ENCODE data around the gene ITGAL.

DNA sequence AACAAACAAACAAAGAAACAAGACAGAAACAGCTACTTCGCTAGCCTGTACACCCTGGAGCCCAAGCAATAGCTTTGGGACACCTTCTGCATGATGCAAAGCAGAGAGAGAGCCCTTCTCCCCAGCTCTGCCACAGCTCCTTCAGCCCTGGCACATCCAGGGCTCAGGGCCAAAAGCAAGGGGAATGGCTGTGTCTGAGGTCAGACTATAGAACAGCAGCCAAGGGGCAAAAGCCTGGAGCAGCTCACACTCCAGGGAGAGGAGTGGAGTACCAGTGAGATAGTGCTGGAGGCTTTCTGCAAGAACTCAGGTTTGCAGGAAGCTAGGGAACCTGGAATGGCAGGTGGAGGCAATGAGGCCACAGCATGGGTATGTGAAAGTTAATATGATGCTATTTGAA, 15.3 kb upstream of the ITGAL start:
- TF ChIP-seq, protein P1, sequence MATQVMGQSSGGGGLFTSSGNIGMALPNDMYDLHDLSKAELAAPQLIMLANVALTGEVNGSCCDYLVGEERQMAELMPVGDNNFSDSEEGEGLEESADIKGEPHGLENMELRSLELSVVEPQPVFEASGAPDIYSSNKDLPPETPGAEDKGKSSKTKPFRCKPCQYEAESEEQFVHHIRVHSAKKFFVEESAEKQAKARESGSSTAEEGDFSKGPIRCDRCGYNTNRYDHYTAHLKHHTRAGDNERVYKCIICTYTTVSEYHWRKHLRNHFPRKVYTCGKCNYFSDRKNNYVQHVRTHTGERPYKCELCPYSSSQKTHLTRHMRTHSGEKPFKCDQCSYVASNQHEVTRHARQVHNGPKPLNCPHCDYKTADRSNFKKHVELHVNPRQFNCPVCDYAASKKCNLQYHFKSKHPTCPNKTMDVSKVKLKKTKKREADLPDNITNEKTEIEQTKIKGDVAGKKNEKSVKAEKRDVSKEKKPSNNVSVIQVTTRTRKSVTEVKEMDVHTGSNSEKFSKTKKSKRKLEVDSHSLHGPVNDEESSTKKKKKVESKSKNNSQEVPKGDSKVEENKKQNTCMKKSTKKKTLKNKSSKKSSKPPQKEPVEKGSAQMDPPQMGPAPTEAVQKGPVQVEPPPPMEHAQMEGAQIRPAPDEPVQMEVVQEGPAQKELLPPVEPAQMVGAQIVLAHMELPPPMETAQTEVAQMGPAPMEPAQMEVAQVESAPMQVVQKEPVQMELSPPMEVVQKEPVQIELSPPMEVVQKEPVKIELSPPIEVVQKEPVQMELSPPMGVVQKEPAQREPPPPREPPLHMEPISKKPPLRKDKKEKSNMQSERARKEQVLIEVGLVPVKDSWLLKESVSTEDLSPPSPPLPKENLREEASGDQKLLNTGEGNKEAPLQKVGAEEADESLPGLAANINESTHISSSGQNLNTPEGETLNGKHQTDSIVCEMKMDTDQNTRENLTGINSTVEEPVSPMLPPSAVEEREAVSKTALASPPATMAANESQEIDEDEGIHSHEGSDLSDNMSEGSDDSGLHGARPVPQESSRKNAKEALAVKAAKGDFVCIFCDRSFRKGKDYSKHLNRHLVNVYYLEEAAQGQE (IDR thresholded peaks at IDR 0.05; ENCODE audit: low read depth), result no peak
- no peak for TF ChIP-seq CEBPB (IDR thresholded peaks at IDR 0.05)
- TF ChIP-seq TEAD4 (IDR thresholded peaks at IDR 0.05), result no peak
- no peak for TF ChIP-seq TAF1 (IDR thresholded peaks at IDR 0.05; ENCODE audit: low read depth)
- no peak for TF ChIP-seq CREB1 (IDR thresholded peaks at IDR 0.05; ENCODE audit: low read depth)
